ENCODE results near the gene ATP1A2.

Gene ATP1A2

GRCh38 chr1:160115545-160116282 lies at the start of gene ATP1A2:
Gene ATP1A2 (plus strand): TSS chr1:160115759. CDS start chr1:160115862, 103 bp downstream.
- DNase-seq (ENCODE audit: low spot score) = no peak

- no peak for DNase-seq (ENCODE audit: low spot score)
Observed at GRCh38 chr1:160066829-160067745, 48.5 kb upstream of the ATP1A2 start.

GRCh38 chr1:160068225-160068624 lies 47.3 kb upstream of the ATP1A2 start:
- DNase-seq (ENCODE audit: low spot score) = no peak

GRCh38 chr1:160069460-160070231 lies 45.9 kb upstream of the ATP1A2 start, which contains the start of gene KCNJ10:
Gene KCNJ10 (minus strand): TSS chr1:160070160. CDS start chr1:160042532, 27,628 bp downstream.
- DNase-seq (ENCODE audit: low spot score) = no peak

GRCh38 chr1:160070243-160071163 lies 45.1 kb upstream of the ATP1A2 start:
- DNase-seq (ENCODE audit: low spot score) = peak; percentile 85

- no peak for DNase-seq (ENCODE audit: low spot score)
Observed at GRCh38 chr1:160071289-160071688, 44.3 kb upstream of the ATP1A2 start.

GRCh38 chr1:160074865-160075264 lies 40.7 kb upstream of the ATP1A2 start:
- DNase-seq (ENCODE audit: low spot score) = no peak

- DNase-seq (ENCODE audit: low spot score) = no peak
Observed at GRCh38 chr1:160075836-160076235, 39.7 kb upstream of the ATP1A2 start.

- DNase-seq (ENCODE audit: low spot score) = no peak
Observed at GRCh38 chr1:160076295-160076694, 39.3 kb upstream of the ATP1A2 start.

GRCh38 chr1:160077486-160077885 lies 38.1 kb upstream of the ATP1A2 start:
- DNase-seq (ENCODE audit: low spot score) = no peak

- peak; percentile 70 for DNase-seq (ENCODE audit: low spot score)
Observed at GRCh38 chr1:160078512-160079195, 36.9 kb upstream of the ATP1A2 start.

GRCh38 chr1:160079448-160079847 lies 36.1 kb upstream of the ATP1A2 start:
- no peak for DNase-seq (ENCODE audit: low spot score)

- no peak for DNase-seq (ENCODE audit: low spot score)
Observed at GRCh38 chr1:160080381-160081100, 35.0 kb upstream of the ATP1A2 start.

- DNase-seq (ENCODE audit: low spot score) = peak; percentile 51
Observed at GRCh38 chr1:160081261-160081936, 34.2 kb upstream of the ATP1A2 start, which contains the start of gene KCNJ9. Gene KCNJ9 (plus strand): TSS chr1:160081538. CDS start chr1:160084031, 2,493 bp downstream.

- DNase-seq (ENCODE audit: low spot score) = no peak
Observed at GRCh38 chr1:160082487-160082886, 33.1 kb upstream of the ATP1A2 start.

GRCh38 chr1:160082926-160083325 lies 32.6 kb upstream of the ATP1A2 start:
- DNase-seq (ENCODE audit: low spot score) = no peak

GRCh38 chr1:160083968-160084770 lies 31.4 kb upstream of the ATP1A2 start:
- DNase-seq (ENCODE audit: low spot score) = peak; percentile 43

- no peak for DNase-seq (ENCODE audit: low spot score)
Observed at GRCh38 chr1:160084771-160085321, 30.7 kb upstream of the ATP1A2 start.
